NCI-H2196 treated with DMSO at 0.1 percent for 48 hours (cell line): ENCODE data around the gene JUP.

Source experiments
- DNase-seq: peaks from one replicate; lab custom pipeline; 2025; ENCODE audit not compliant: unreplicated experiment; lab: John Stamatoyannopoulos, UW

JUP gene

GRCh38 chr17:41760878-41761277, 25.6 kb downstream of the JUP start:
- DNase-seq = no peak

GRCh38 chr17:41758601-41759000, 27.9 kb downstream of the JUP start:
- DNase-seq = no peak

- no peak for DNase-seq
These were observed 32.4 kb downstream of the JUP start for GRCh38 chr17:41754066-41754465.

- no peak for DNase-seq
These were observed 35.2 kb downstream of the JUP start for GRCh38 chr17:41751288-41751687.

- no peak for DNase-seq
These were observed 35.6 kb downstream of the JUP start for GRCh38 chr17:41750862-41751261.

GRCh38 chr17:41748275-41748674, 38.2 kb downstream of the JUP start:
- DNase-seq = no peak

GRCh38 chr17:41741709-41742108, 44.8 kb downstream of the JUP start:
- no peak for DNase-seq

- no peak for DNase-seq
These were observed 46.0 kb downstream of the JUP start for GRCh38 chr17:41740506-41740905.

- no peak for DNase-seq
These were observed 46.7 kb downstream of the JUP start for GRCh38 chr17:41739661-41740352.

- DNase-seq = no peak
These were observed 47.8 kb downstream of the JUP start for GRCh38 chr17:41738801-41739112.

- no peak for DNase-seq
These were observed 48.3 kb downstream of the JUP start for GRCh38 chr17:41738077-41738800.

GRCh38 chr17:41737680-41738023, 48.9 kb downstream of the JUP start:
- DNase-seq = no peak

- DNase-seq = no peak
These were observed 49.4 kb downstream of the JUP start for GRCh38 chr17:41736983-41737679.

- DNase-seq = no peak
These were observed 50.8 kb downstream of the JUP start for GRCh38 chr17:41735744-41736143.

GRCh38 chr17:41734949-41735313, 51.6 kb downstream of the JUP start:
- no peak for DNase-seq

GRCh38 chr17:41734139-41734948, 52.2 kb downstream of the JUP start, which contains the start of gene HAP1:
Gene HAP1 (minus strand): TSS chr17:41734643. CDS start chr17:41734634, 9 bp downstream.
- DNase-seq = no peak

- DNase-seq = no peak
These were observed 53.0 kb downstream of the JUP start for GRCh38 chr17:41733348-41734138.

GRCh38 chr17:41731836-41732235, 54.7 kb downstream of the JUP start:
- no peak for DNase-seq

- DNase-seq = no peak
These were observed 56.0 kb downstream of the JUP start for GRCh38 chr17:41730479-41730878.

GRCh38 chr17:41728056-41728455, 58.5 kb downstream of the JUP start:
- DNase-seq = no peak

- DNase-seq = no peak
These were observed 61.4 kb downstream of the JUP start for GRCh38 chr17:41725134-41725533.
